ENCODE results near the gene PPIE. TPM values are rescaled to one million over a fixed set of nuclear protein-coding genes. Genes with fewer than 3 reads are reported as not detected.

PPIE gene
- total RNA-seq, 1 experiment from 2014 or later, result 45.8 TPM

- no peaks in the 10 kb centered on the region for H3K27me3 Mint-ChIP-seq (ENCODE audit: insufficient read depth, unreplicated experiment)
- peaks cover 28% of the 10 kb centered on the region for H3K36me3 Mint-ChIP-seq (ENCODE audit: insufficient read depth, unreplicated experiment)
- H3K9me3 Mint-ChIP-seq (ENCODE audit: unreplicated experiment), result no peaks in the 10 kb centered on the region
- DNase-seq (ENCODE audit: unreplicated experiment), result no peak
- intact Hi-C loops (cut with micrococcal nuclease), result loop anchor here (5.0 kb wide), 1 partner anchor 238 kb away; no protein-coding TSS in a partner anchor
- H3K27ac Mint-ChIP-seq (ENCODE audit: low read depth, unreplicated experiment), result no peak overlapping the region
- no peak overlapping the region for H3K4me3 Mint-ChIP-seq (ENCODE audit: unreplicated experiment)
- TF ChIP-seq CTCF (IDR thresholded peaks at IDR 0.05; ENCODE audit: unreplicated experiment), result no peak
- no peaks in the 10 kb centered on the region for H3K4me1 Mint-ChIP-seq (ENCODE audit: insufficient read depth, unreplicated experiment)
- ChIA-PET CTCF (no interaction called here), POLR2A (interaction anchor here (1.0 kb wide), 1 partner anchor 21 kb away, joined by 5 read pairs; the partner anchor contains the start of gene PPIE)
- no TSS peak for BruUV-seq (replicated peaks)
Measured at GRCh38 chr1:39760074-39761008, 21.7 kb downstream of the PPIE start.

- ChIA-PET CTCF (no interaction called here), POLR2A (no interaction called here)
- no peaks in the 10 kb centered on the region for H3K4me1 Mint-ChIP-seq (ENCODE audit: insufficient read depth, unreplicated experiment)
- no peaks in the 10 kb centered on the region for H3K27me3 Mint-ChIP-seq (ENCODE audit: insufficient read depth, unreplicated experiment)
- no peak for DNase-seq (ENCODE audit: unreplicated experiment)
- H3K9me3 Mint-ChIP-seq (ENCODE audit: unreplicated experiment), result no peaks in the 10 kb centered on the region
- TF ChIP-seq CTCF (IDR thresholded peaks at IDR 0.05; ENCODE audit: unreplicated experiment), result no peak
- H3K4me3 Mint-ChIP-seq (ENCODE audit: unreplicated experiment), result no peak overlapping the region
- peaks cover 22% of the 10 kb centered on the region for H3K36me3 Mint-ChIP-seq (ENCODE audit: insufficient read depth, unreplicated experiment)
- no TSS peak for BruUV-seq (replicated peaks)
- intact Hi-C loops (cut with micrococcal nuclease), result loop anchor here (5.0 kb wide), 1 partner anchor 239 kb away; no protein-coding TSS in a partner anchor
- no peak overlapping the region for H3K27ac Mint-ChIP-seq (ENCODE audit: low read depth, unreplicated experiment)
Measured at GRCh38 chr1:39761016-39761415, 22.3 kb downstream of the PPIE start.

GRCh38 chr1:39761557-39762260 is 23.0 kb downstream of the PPIE start:
- ChIA-PET POLR2A (no interaction called here), CTCF (no interaction called here)
- Mint-ChIP-seq H3K36me3 (ENCODE audit: insufficient read depth, unreplicated experiment) (peaks cover 17% of the 10 kb centered on the region), H3K9me3 (ENCODE audit: unreplicated experiment) (no peaks in the 10 kb centered on the region), H3K27me3 (ENCODE audit: insufficient read depth, unreplicated experiment) (no peaks in the 10 kb centered on the region), H3K27ac (ENCODE audit: low read depth, unreplicated experiment) (no peak overlapping the region), H3K4me1 (ENCODE audit: insufficient read depth, unreplicated experiment) (no peaks in the 10 kb centered on the region), H3K4me3 (ENCODE audit: unreplicated experiment) (no peak overlapping the region)
- intact Hi-C loops (cut with micrococcal nuclease), result loop anchor here (5.0 kb wide), 1 partner anchor 239 kb away; no protein-coding TSS in a partner anchor
- BruUV-seq (replicated peaks), result no TSS peak
- DNase-seq (ENCODE audit: unreplicated experiment), result no peak
- TF ChIP-seq CTCF (IDR thresholded peaks at IDR 0.05; ENCODE audit: unreplicated experiment), result no peak

All from MCF 10A (cell line).